Mesodermal cell (in vitro differentiated cells): ENCODE measurements around the gene BCL11A.

Experiments
- H3K27ac ChIP-seq: 2 replicates; pipeline ENCODE4 v1.7.0; 2013; ENCODE audit warnings: mild to moderate bottlenecking, low read depth, low read length, moderate library complexity; ENCODE audit not compliant: severe bottlenecking
- H3K36me3 ChIP-seq: 2 replicates; pipeline ENCODE4 v1.7.1; 2013; ENCODE audit warnings: mild to moderate bottlenecking, low read length, moderate library complexity; ENCODE audit not compliant: control insufficient read depth, insufficient read depth
- H3K4me1 ChIP-seq: one replicate; pipeline ENCODE4 v1.7.1; 2013; ENCODE audit warnings: mild to moderate bottlenecking, low read length; ENCODE audit not compliant: insufficient read depth, control insufficient read depth, poor library complexity, severe bottlenecking
- H3K4me3 ChIP-seq: 2 replicates; pipeline ENCODE4 v1.7.0; 2013; ENCODE audit warnings: low read length, control low read depth, mild to moderate bottlenecking; ENCODE audit not compliant: insufficient read depth, poor library complexity, severe bottlenecking; ENCODE audit errors: extremely low read depth
- H3K9me3 ChIP-seq: 2 replicates; pipeline ENCODE4 v1.7.1; 2013; ENCODE audit warnings: mild to moderate bottlenecking, low read length, moderate library complexity; ENCODE audit not compliant: control insufficient read depth
- WGBS, 2 experiments: methylation state at CpG; one replicate each; pipeline ENCODE4 v1.1.5; 2013; ENCODE audit warnings: missing lambda C conversion rate in 2 of 2; ENCODE audit not compliant: insufficient coverage in 2 of 2; 5-methylcytosine and 5-hydroxymethylcytosine counted together

BCL11A gene

DNA sequence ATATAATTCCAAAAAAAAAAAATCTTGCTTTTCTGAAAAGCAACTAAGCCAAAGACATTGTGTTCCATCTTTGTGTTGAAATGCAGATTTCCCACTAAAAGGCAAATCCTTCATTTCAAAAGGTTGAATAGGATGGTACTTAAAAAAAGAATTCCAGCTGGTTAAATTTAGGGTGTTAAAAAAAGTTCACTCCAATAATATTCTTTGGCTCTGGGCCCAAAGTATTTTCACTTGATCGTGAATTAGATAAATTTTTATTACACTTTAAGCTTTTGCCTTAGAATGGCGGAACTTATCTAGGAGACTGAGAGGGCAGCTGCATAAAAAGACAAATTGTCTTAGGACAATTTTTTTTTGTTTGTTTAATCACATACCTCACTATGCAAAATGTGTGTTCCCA is 79.2 kb downstream of the BCL11A start:
- no peaks in the 10 kb centered on the region for H3K36me3 ChIP-seq
- H3K9me3 ChIP-seq: no peaks in the 10 kb centered on the region
- H3K4me1 ChIP-seq: peaks cover 8% of the 10 kb centered on the region
- no CpG with 5 or more reads among the region's 2 CpGs for WGBS, 2 experiments
- H3K27ac ChIP-seq: no peak overlapping the region
- no peak overlapping the region for H3K4me3 ChIP-seq

DNA sequence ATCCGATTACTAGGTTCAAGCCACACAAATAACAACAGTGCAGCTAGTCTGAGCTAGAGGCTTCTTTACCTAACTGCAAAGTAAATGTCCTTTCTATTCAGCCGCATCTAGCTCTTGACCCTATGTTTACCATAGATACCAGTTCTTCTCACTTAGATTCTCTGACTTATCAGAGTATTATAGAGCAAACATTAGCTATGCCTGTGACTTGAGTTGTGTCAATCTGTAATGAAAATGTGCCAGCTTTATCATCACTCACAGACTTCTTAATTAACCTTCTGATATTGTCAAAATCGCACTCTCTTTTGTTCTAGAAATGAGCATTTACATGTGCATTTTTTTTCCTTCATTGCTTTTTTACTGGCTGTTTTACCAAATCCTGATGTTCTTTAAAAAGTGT is 79.9 kb downstream of the BCL11A start:
- 90 to 92% methylated on average over 1 to 2 of the region's 3 CpGs for WGBS, 2 experiments
- H3K36me3 ChIP-seq: no peaks in the 10 kb centered on the region
- H3K27ac ChIP-seq: no peak overlapping the region
- H3K9me3 ChIP-seq: no peaks in the 10 kb centered on the region
- peaks cover 8% of the 10 kb centered on the region for H3K4me1 ChIP-seq
- no peak overlapping the region for H3K4me3 ChIP-seq

DNA sequence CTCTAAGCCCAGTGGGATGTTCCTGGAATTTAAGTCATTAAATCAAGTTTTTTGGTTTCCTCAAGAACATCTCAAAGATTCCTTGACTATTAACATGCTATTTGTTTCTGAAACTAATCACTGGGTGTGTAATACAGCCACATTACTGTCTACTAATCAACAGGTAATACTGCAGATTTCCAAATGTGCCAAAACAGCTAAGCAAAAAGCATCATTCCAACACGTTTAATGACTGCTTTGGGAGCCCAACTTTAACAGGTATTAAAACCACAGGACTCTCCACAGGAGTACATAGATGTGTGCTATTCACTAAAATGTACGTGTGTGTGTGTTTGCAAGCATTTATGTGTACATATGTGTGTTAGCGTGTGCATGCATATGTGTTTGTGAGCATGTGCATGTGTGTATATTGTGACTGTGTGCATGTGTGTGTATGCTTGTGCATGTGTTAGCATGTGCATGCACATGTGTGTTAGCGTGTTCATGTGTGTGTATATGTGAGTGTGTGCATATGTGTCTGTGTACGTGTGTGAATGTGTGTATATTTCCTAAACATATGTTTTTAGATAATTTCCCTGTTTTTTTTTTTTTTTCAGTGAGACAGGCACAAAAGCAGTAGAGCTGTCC is 80.7 kb downstream of the BCL11A start:
- Histone ChIP-seq H3K36me3 (no peaks in the 10 kb centered on the region), H3K4me1 (peaks cover 8% of the 10 kb centered on the region), H3K4me3 (no peak overlapping the region), H3K27ac (no peak overlapping the region), H3K9me3 (no peaks in the 10 kb centered on the region)
- 86 to 88% methylated on average over 2 to 4 of the region's 5 CpGs for WGBS, 2 experiments

DNA sequence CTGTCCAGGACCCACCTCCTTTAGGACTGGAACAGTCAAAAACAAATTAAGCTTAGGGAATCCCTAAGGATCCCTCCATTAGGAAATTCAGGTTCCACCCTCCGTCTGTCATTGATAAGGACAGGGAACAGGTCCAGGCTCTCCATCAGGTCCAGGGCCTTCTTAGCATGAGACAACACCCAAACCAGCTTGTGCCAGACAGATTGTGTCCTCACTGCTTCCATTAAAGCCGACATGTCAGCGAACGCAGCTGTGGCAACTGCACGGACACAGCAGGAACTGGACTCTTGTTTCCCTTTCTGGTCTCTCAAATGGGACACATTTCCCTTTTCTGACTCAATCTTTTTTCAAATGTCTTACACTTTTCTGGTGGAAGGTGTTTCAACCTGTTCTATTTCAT is 81.4 kb downstream of the BCL11A start:
- Histone ChIP-seq H3K27ac (no peak overlapping the region), H3K36me3 (no peaks in the 10 kb centered on the region), H3K4me3 (no peak overlapping the region), H3K9me3 (no peaks in the 10 kb centered on the region), H3K4me1 (peaks cover 8% of the 10 kb centered on the region)
- 89 to 100% methylated on average over 5 of the region's 5 CpGs for WGBS, 2 experiments

DNA sequence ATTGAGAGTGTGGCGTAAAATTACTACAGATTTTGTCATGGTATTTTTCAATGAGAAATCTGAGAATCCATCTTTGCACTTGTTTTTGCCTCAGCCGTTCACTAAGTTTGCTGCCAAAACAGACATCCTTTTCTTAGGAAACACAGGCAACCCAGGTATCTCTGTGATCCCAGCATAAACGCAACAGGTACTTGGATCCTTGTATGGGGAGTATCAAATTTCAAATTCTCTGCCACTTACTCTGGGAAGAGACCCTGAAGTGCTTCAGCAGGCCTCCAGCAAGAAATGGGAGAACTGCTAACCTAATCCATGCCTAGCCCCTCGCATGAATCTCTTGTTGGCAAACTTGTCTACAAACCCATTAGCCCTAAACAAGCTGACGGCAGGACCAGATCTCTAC is 83.1 kb downstream of the BCL11A start:
- Histone ChIP-seq H3K36me3 (no peaks in the 10 kb centered on the region), H3K27ac (no peak overlapping the region), H3K4me3 (no peak overlapping the region), H3K4me1 (peaks cover 2% of the 10 kb centered on the region), H3K9me3 (no peaks in the 10 kb centered on the region)
- 96 to 100% methylated on average over 1 to 3 of the region's 5 CpGs for WGBS, 2 experiments

DNA sequence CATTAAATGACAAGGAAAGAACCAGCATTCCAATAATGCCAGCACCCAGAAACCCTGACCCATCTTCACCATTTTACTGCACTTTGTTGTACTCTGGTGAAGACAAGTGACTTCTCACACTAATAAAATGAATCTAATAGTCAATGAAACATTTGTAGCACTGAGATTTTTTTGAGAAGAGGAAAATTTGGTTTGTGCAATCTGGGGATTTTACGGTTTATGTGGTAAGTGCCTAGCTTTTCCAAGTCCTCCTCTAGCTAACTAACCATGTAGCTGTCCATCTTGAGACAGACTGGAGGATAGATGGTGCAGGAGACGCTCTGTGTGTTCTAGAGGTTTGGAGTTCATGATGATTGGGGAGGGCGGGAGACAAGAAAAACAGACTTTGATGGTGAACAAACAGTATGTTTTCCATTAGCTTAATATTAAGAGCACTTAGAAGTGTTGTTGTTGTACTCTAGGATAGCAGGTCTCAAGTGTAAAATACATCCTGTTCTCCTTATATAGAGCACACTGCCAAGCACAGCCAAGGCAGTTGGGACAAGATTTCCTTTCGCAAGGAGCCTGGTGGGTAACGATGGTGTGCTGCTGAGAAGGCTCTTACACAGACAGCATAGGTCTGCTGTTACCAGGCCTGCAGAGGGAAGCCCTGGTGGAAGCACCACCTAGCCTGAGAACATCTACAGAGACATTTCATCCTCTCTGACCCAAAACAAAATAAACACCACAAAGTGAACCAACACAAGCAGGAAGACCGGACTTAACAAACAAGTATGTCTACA is 83.7 kb downstream of the BCL11A start:
- Histone ChIP-seq H3K4me1 (peaks cover 2% of the 10 kb centered on the region), H3K4me3 (no peak overlapping the region), H3K9me3 (no peaks in the 10 kb centered on the region), H3K27ac (no peak overlapping the region), H3K36me3 (no peaks in the 10 kb centered on the region)
- 89 to 100% methylated on average over 1 to 3 of the region's 6 CpGs for WGBS, 2 experiments

DNA sequence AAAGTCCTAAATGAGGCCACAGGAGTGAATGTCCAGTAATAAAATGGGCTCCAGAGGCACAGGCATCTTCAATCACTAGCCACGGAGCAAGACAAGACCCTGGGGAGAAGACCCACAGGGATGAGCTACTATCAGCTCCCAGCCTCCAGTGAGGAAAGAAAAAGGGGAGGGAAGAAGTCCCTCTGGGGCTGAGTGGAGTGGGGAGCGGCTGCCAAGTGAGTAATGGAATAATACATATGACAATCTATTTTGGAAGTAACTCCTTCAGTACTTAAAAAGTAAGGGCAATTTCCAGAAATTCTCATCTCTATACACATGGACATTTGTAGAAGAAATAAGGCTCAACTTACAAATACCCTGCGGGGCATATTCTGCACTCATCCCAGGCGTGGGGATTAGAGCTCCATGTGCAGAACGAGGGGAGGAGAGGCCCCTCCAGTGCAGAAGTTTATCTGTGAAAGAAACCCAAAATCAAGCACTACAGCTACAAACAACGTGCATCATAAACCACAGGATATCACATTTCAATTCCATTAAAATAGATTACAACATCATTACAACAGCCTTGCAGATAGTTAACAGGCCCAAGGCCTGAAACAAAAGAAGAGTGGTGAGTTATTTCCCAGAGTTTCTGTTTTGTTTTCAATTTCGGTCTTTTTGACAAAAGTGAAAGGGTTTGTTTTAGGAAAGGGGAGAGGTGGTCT is 84.9 kb downstream of the BCL11A start:
- Histone ChIP-seq H3K4me3 (no peak overlapping the region), H3K4me1 (peaks cover 2% of the 10 kb centered on the region), H3K36me3 (no peaks in the 10 kb centered on the region), H3K27ac (no peak overlapping the region), H3K9me3 (no peaks in the 10 kb centered on the region)
- 95 to 100% methylated on average over 2 to 4 of the region's 7 CpGs for WGBS, 2 experiments

DNA sequence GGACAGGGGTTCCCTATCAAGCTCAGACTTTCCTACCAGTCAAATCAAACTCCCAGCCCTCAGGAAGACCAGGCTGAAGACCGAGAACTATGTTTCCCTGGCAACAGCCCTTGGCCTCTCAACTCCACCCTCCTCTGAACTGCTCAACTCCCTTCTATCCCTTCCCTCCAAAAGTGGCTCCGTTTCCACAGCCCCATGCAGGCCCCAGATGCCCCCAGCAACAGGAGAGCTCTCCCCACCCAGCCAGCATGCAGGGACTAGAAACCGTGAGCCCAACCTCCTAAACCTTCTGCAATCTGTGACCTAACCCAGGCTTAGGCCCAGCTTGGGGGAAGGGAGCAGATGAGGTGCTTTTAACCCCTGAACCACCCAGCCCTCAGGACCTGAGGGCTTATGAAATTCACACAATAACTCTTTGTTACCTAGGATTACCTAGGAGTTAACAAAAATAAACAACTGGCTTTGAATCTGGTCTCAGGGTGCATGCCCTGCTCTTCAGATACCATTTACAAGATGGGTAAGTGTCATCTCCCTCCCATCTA is 87.2 kb downstream of the BCL11A start:
- Histone ChIP-seq H3K4me3 (no peak overlapping the region), H3K4me1 (peaks cover 2% of the 10 kb centered on the region), H3K36me3 (no peaks in the 10 kb centered on the region), H3K27ac (no peak overlapping the region), H3K9me3 (no peaks in the 10 kb centered on the region)
- 71 to 75% methylated on average over 1 to 3 of the region's 3 CpGs for WGBS, 2 experiments

DNA sequence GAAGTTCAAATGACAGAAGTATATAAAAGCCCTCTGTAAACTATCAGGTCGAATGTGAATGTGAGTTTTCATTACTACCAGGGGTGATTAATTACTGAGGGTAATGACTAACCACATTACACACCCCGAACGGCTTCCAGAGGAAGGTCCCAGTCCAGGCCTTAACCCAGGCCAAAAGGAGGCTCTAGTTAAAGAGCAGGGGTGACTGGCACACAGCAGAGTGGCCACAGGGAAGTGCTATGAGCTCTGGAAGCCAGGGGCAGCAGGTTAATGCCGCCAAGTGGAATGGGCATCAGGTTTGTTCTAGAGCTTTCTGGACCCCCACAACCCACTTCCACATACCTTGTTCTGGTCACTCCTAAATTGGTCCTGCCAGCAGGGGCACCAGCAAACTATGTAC is 87.7 kb downstream of the BCL11A start:
- Histone ChIP-seq H3K4me3 (no peak overlapping the region), H3K9me3 (no peaks in the 10 kb centered on the region), H3K36me3 (no peaks in the 10 kb centered on the region), H3K27ac (no peak overlapping the region), H3K4me1 (peaks cover 2% of the 10 kb centered on the region)
- 80 to 89% methylated on average over 1 to 2 of the region's 4 CpGs for WGBS, 2 experiments

DNA sequence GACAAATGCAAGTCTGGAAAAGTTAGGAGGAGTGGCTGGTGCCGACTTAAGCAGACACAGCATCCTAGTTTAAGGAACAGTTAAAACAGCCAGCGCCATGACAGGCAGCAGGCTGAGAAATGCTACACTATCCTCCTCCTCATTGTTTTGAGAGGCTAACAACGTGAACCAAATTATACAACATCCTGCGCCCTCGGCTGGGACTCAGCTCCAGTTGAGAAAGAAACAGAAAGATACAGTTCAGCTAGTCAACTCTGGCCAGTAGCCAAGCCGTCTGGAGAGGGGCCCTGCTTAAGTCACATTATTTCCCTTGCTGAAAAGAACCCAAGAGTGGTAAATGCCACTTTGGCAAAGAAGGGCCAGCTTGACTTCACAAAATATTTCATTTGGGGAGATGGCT is 90.2 kb downstream of the BCL11A start:
- H3K9me3 ChIP-seq: no peaks in the 10 kb centered on the region
- H3K4me1 ChIP-seq: no peaks in the 10 kb centered on the region
- no peak overlapping the region for H3K27ac ChIP-seq
- WGBS, 2 experiments: 86 to 88% methylated on average over 3 to 6 of the region's 6 CpGs
- no peaks in the 10 kb centered on the region for H3K36me3 ChIP-seq
- no peak overlapping the region for H3K4me3 ChIP-seq
